K562 (cell line): ENCODE measurements around the gene LRRC9.

Experiments
- CTCF ChIP-seq, 3 experiments: IDR thresholded peaks in 2 of 3; conservative IDR thresholded peaks in 1 of 3; 2 replicates each; pipeline ENCODE4 v1.5.1; 2011 to 2012; ENCODE audit warnings: low read length in 3 of 3, mild to moderate bottlenecking in 3 of 3, control low read depth in 2 of 3, improper control_type of control experiment in 1 of 3, inconsistent platforms in 1 of 3, low read depth in 1 of 3, mixed read lengths in 1 of 3, moderate library complexity in 1 of 3; ENCODE audit not compliant: insufficient read depth in 2 of 3
- MAFG ChIP-seq: fragments of 450-650 bp; conservative IDR thresholded peaks from 2 replicates; pipeline ENCODE4 v1.6.1; 2016; ENCODE audit warnings: missing genetic modification characterization, missing compliant biosample characterization
- MXD1 ChIP-seq: fragments of 250-450 bp; sonication (Bioruptor Pico); IDR thresholded peaks from 2 replicates; pipeline ENCODE4 v1.8.0; 2021; ENCODE audit warnings: borderline replicate concordance, mild to moderate bottlenecking, moderate library complexity; ENCODE audit not compliant: poor library complexity, severe bottlenecking
- STAT6 ChIP-seq: sonication (generic); formaldehyde crosslinking; IDR thresholded peaks from 2 replicates; pipeline ENCODE4 v1.8.1; 2023; ENCODE audit warnings: mild to moderate bottlenecking, missing genetic modification reagents
- TRIM25 ChIP-seq: fragments of 450-650 bp; IDR thresholded peaks from 2 replicates; pipeline ENCODE4 v1.7.0; 2016; ENCODE audit warnings: borderline replicate concordance
- ZBTB7A ChIP-seq: IDR thresholded peaks from 2 replicates; pipeline ENCODE4 v1.6.1; 2011; ENCODE audit warnings: low read depth, mild to moderate bottlenecking, low read length, moderate library complexity, borderline replicate concordance; ENCODE audit not compliant: control insufficient read depth
- ZKSCAN3 ChIP-seq: fragments of 250-450 bp; sonication (Bioruptor Pico); IDR thresholded peaks from 2 replicates; pipeline ENCODE4 v1.4.0; 2020
- TF ChIP-seq, protein P1 (sequence below): sonication (generic); formaldehyde crosslinking; IDR thresholded peaks from 2 replicates; pipeline ENCODE4 v1.8.0; 2022; ENCODE audit warnings: missing genetic modification reagents, mild to moderate bottlenecking, borderline replicate concordance
- TF ChIP-seq, protein P2 (sequence below), 2 experiments: IDR thresholded peaks; 2 replicates each; pipeline ENCODE4 v1.6.1; 2012; ENCODE audit warnings: improper control_type of control experiment in 2 of 2, low read depth in 2 of 2, low read length in 2 of 2, borderline replicate concordance in 1 of 2

- TF ChIP-seq CTCF (IDR thresholded peaks at IDR 0.05 in 2 of 3, conservative IDR thresholded peaks at IDR 0.05 in 1 of 3; ENCODE audit: insufficient read depth in 2 of 3, low read depth in 1 of 3, low read length in 3 of 3) (no peak), ZKSCAN3 (CRISPR knock-in tag) (no peak), TRIM25 (no peak), MAFG (tag) (no peak), MXD1 (CRISPR knock-in tag) (no peak), STAT6 (CRISPR knock-in tag) (no peak), ZBTB7A (no peak)
- TF ChIP-seq, protein P1, sequence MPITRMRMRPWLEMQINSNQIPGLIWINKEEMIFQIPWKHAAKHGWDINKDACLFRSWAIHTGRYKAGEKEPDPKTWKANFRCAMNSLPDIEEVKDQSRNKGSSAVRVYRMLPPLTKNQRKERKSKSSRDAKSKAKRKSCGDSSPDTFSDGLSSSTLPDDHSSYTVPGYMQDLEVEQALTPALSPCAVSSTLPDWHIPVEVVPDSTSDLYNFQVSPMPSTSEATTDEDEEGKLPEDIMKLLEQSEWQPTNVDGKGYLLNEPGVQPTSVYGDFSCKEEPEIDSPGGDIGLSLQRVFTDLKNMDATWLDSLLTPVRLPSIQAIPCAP (CRISPR knock-in tag), result no peak
- TF ChIP-seq, protein P2, sequence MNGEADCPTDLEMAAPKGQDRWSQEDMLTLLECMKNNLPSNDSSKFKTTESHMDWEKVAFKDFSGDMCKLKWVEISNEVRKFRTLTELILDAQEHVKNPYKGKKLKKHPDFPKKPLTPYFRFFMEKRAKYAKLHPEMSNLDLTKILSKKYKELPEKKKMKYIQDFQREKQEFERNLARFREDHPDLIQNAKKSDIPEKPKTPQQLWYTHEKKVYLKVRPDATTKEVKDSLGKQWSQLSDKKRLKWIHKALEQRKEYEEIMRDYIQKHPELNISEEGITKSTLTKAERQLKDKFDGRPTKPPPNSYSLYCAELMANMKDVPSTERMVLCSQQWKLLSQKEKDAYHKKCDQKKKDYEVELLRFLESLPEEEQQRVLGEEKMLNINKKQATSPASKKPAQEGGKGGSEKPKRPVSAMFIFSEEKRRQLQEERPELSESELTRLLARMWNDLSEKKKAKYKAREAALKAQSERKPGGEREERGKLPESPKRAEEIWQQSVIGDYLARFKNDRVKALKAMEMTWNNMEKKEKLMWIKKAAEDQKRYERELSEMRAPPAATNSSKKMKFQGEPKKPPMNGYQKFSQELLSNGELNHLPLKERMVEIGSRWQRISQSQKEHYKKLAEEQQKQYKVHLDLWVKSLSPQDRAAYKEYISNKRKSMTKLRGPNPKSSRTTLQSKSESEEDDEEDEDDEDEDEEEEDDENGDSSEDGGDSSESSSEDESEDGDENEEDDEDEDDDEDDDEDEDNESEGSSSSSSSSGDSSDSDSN (IDR thresholded peaks at IDR 0.05; ENCODE audit: borderline replicate concordance in 1 of 2, low read depth in 2 of 2, low read length in 2 of 2), result no peak
Observed at GRCh38 chr14:59998564-59998963, 78.6 kb downstream of the LRRC9 start.
